Measurements from ENCODE around the gene GALNT2. TPM values are rescaled to one million over a fixed set of nuclear protein-coding genes. Genes with fewer than 3 reads are reported as not detected.

GALNT2 gene
- total and polyA plus RNA-seq, 3 experiments from 2014 or later, result 15.7 to 69.0 (median 65.6) TPM

- H3K9me3 ChIP-seq (ENCODE audit: low read length), result no peaks in the 10 kb centered on the region
- DNase-seq, result peak; percentile 45 to 75 (median 50)
- ChIA-PET POLR2A (no interaction called here), CTCF (interaction anchor here (1.0 to 2.4 kb wide), 6 partner anchors 8 to 649 kb away, joined by 3 to 12 read pairs (median 4); no protein-coding TSS in a partner anchor)
- no peaks in the 10 kb centered on the region for H3K36me3 Mint-ChIP-seq
- H3K4me3 ChIP-seq (ENCODE audit: low read length), result no peak overlapping the region
- peaks cover 4% of the 10 kb centered on the region for H3K4me1 ChIP-seq (ENCODE audit: insufficient read depth, low read length)
- no peaks in the 10 kb centered on the region for H3K9me3 Mint-ChIP-seq
- H3K4me1 Mint-ChIP-seq, result peaks cover 3 to 9% (median 7%) of the 10 kb centered on the region in 3 donors
- no peak overlapping the region for H3K27ac Mint-ChIP-seq
- no peak overlapping the region for H3K27ac ChIP-seq (ENCODE audit: low read depth, low read length)
- H3K27me3 Mint-ChIP-seq, result peaks cover 4 to 11% of the 10 kb centered on the region in 2 donors
- H3K27me3 ChIP-seq (ENCODE audit: insufficient read depth, low read length, poor library complexity, severe bottlenecking), result no peaks in the 10 kb centered on the region
- no peaks in the 10 kb centered on the region for H3K36me3 ChIP-seq (ENCODE audit: insufficient read depth, low read length)
- peak overlapping the region in 1 of 7 donors; percentile 59 for H3K4me3 Mint-ChIP-seq
Observed at GRCh38 chr1:230310381-230311163, 243.5 kb downstream of the GALNT2 start.

- Histone ChIP-seq H3K27me3 (ENCODE audit: insufficient read depth, low read length, poor library complexity, severe bottlenecking) (no peaks in the 10 kb centered on the region), H3K27ac (ENCODE audit: low read depth, low read length) (no peak overlapping the region), H3K4me3 (ENCODE audit: low read length) (no peak overlapping the region), H3K9me3 (ENCODE audit: low read length) (no peaks in the 10 kb centered on the region), H3K36me3 (ENCODE audit: insufficient read depth, low read length) (no peaks in the 10 kb centered on the region), H3K4me1 (ENCODE audit: insufficient read depth, low read length) (peaks cover 4% of the 10 kb centered on the region)
- ChIA-PET POLR2A (no interaction called here), CTCF (interaction anchor here (0.7 to 2.0 kb wide), 4 partner anchors 65 to 774 kb away, joined by 3 to 10 read pairs (median 4); no protein-coding TSS in a partner anchor)
- Mint-ChIP-seq H3K27me3 (peaks cover 4 to 11% of the 10 kb centered on the region in 2 donors), H3K4me3 (no peak overlapping the region), H3K36me3 (no peaks in the 10 kb centered on the region), H3K4me1 (peaks cover 1 to 4% (median 3%) of the 10 kb centered on the region in 3 donors), H3K27ac (no peak overlapping the region), H3K9me3 (no peaks in the 10 kb centered on the region)
- peak in 1 of 5 donors; percentile 7 for DNase-seq
Observed at GRCh38 chr1:230312676-230313075, 245.6 kb downstream of the GALNT2 start.

DNA sequence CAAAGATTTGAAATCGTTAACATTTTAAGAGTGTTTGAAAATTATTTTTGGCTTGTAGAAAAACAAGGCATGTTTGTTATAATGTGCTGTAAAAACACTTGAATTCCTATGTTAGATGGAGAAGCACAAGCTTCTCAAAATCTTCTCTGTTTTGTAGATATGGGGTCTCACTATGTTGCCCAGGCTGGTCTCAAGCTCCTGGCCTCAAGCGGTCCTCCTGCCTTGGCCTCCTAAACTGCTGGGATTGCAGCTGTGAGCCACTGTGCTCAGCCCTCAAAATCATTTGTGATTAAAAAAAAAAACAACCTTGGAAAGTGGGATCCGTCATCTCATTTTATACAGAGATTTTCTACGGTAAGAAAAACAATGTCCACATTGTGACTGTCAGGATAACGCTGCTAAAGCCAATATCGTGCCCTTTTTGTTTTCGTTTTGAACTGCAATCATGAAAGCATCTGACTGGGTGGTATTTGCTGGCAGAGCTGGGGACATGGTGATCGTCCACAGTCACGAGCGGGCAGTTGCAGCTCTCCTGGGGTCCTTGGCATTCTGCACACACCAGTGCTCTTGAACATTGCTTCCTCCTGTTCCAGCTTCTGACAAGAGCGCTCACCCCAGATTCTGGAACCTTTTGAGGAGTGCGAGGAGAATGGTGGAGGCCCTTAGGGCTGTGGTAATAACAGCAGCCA, 246.6 kb downstream of the GALNT2 start:
- no peak overlapping the region for H3K27ac Mint-ChIP-seq
- H3K36me3 Mint-ChIP-seq, result no peaks in the 10 kb centered on the region
- no peak overlapping the region for H3K4me3 Mint-ChIP-seq
- Histone ChIP-seq H3K27me3 (ENCODE audit: insufficient read depth, low read length, poor library complexity, severe bottlenecking) (no peaks in the 10 kb centered on the region), H3K27ac (ENCODE audit: low read depth, low read length) (no peak overlapping the region), H3K36me3 (ENCODE audit: insufficient read depth, low read length) (no peaks in the 10 kb centered on the region), H3K4me3 (ENCODE audit: low read length) (no peak overlapping the region), H3K4me1 (ENCODE audit: insufficient read depth, low read length) (peaks cover 4% of the 10 kb centered on the region), H3K9me3 (ENCODE audit: low read length) (no peaks in the 10 kb centered on the region)
- H3K27me3 Mint-ChIP-seq, result peaks cover 4 to 11% of the 10 kb centered on the region in 2 donors
- no peaks in the 10 kb centered on the region for H3K9me3 Mint-ChIP-seq
- DNase-seq, result peak in 1 of 5 donors; percentile 12
- CTCF ChIA-PET, result interaction anchor here (2.1 kb wide), 1 partner anchor 8 kb away, joined by 7 read pairs; no protein-coding TSS in a partner anchor
- POLR2A ChIA-PET, result interaction anchor here (0.7 kb wide), 1 partner anchor 115 kb away, joined by 3 read pairs; no protein-coding TSS in a partner anchor
- H3K4me1 Mint-ChIP-seq, result peaks cover 1 to 4% (median 3%) of the 10 kb centered on the region in 3 donors

DNA sequence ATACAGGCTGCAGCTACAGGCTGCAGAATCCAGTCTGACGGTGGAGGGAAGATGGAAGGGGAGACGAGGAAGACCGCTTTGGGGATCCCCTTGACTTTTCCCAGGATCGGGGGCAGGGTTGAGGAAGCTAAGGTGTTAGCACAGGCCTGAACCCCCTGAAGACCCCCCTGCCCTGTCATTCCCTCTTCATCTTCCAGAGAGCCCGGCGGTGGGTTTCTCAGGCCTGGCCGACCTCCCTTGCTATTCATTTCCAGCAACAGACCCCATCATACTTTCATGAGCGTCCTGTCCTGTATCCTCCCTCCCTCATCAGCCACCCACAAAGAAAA, 247.1 kb downstream of the GALNT2 start:
- Mint-ChIP-seq H3K27me3 (peaks cover 4 to 11% of the 10 kb centered on the region in 2 donors), H3K36me3 (no peaks in the 10 kb centered on the region), H3K4me1 (peaks cover 1 to 4% (median 3%) of the 10 kb centered on the region in 3 donors), H3K4me3 (no peak overlapping the region), H3K9me3 (no peaks in the 10 kb centered on the region), H3K27ac (no peak overlapping the region)
- Histone ChIP-seq H3K4me3 (ENCODE audit: low read length) (no peak overlapping the region), H3K4me1 (ENCODE audit: insufficient read depth, low read length) (peaks cover 4% of the 10 kb centered on the region), H3K36me3 (ENCODE audit: insufficient read depth, low read length) (no peaks in the 10 kb centered on the region), H3K27ac (ENCODE audit: low read depth, low read length) (no peak overlapping the region), H3K27me3 (ENCODE audit: insufficient read depth, low read length, poor library complexity, severe bottlenecking) (no peaks in the 10 kb centered on the region), H3K9me3 (ENCODE audit: low read length) (no peaks in the 10 kb centered on the region)
- ChIA-PET POLR2A (no interaction called here), CTCF (interaction anchor here (2.1 kb wide), 1 partner anchor 9 kb away, joined by 7 read pairs; no protein-coding TSS in a partner anchor)
- no peak for DNase-seq

DNA sequence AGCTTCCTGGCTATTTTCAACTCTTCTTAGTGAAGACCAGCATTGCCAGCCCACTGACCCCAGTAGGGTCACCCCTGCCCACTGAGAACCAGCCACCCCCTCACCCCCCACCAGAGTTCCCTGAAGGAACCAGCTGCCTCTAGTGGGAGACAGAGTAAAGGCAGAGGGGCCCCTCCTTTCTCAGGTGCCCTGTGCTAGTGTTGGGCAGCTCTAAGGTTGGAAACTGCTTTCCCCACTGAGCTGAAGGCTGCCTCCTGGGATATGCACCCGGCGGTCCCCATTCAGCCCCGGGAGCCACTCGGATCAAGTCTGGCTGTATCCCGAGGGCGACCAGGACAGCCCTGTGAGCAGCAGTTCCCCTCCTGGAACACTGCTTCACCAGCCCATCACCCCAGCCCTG, 248.1 kb downstream of the GALNT2 start:
- CTCF ChIA-PET, result interaction anchor here (2.1 kb wide), 1 partner anchor 10 kb away, joined by 7 read pairs; no protein-coding TSS in a partner anchor

GRCh38 chr1:230316864-230317745, 250.1 kb downstream of the GALNT2 start:
- H3K27ac ChIP-seq (ENCODE audit: low read depth, low read length), result no peak overlapping the region
- no peaks in the 10 kb centered on the region for H3K9me3 ChIP-seq (ENCODE audit: low read length)
- no peak overlapping the region for H3K4me3 Mint-ChIP-seq
- H3K27me3 Mint-ChIP-seq, result peaks cover 0 to 13% of the 10 kb centered on the region in 2 donors
- no peaks in the 10 kb centered on the region for H3K27me3 ChIP-seq (ENCODE audit: insufficient read depth, low read length, poor library complexity, severe bottlenecking)
- H3K4me3 ChIP-seq (ENCODE audit: low read length), result no peak overlapping the region
- ChIA-PET CTCF (no interaction called here), POLR2A (no interaction called here)
- no peaks in the 10 kb centered on the region for H3K36me3 ChIP-seq (ENCODE audit: insufficient read depth, low read length)
- no peak overlapping the region for H3K27ac Mint-ChIP-seq
- no peaks in the 10 kb centered on the region for H3K36me3 Mint-ChIP-seq
- no peak for DNase-seq
- no peaks in the 10 kb centered on the region for H3K9me3 Mint-ChIP-seq
- H3K4me1 ChIP-seq (ENCODE audit: insufficient read depth, low read length), result no peaks in the 10 kb centered on the region
- no peaks in the 10 kb centered on the region for H3K4me1 Mint-ChIP-seq

More for the DNA sequence above, 248.1 kb downstream of the GALNT2 start:
- peak in 1 of 5 donors; percentile 16 for DNase-seq
- no peaks in the 10 kb centered on the region for H3K27me3 ChIP-seq (ENCODE audit: insufficient read depth, low read length, poor library complexity, severe bottlenecking)
- H3K36me3 ChIP-seq (ENCODE audit: insufficient read depth, low read length), result no peaks in the 10 kb centered on the region
- H3K27ac Mint-ChIP-seq, result no peak overlapping the region
- peaks cover 2 to 16% of the 10 kb centered on the region in 2 donors for H3K27me3 Mint-ChIP-seq
- H3K4me1 Mint-ChIP-seq, result peaks cover 1 to 4% (median 3%) of the 10 kb centered on the region in 3 donors
- no peaks in the 10 kb centered on the region for H3K9me3 Mint-ChIP-seq
- H3K27ac ChIP-seq (ENCODE audit: low read depth, low read length), result no peak overlapping the region
- H3K9me3 ChIP-seq (ENCODE audit: low read length), result no peaks in the 10 kb centered on the region
- H3K4me1 ChIP-seq (ENCODE audit: insufficient read depth, low read length), result peaks cover 4% of the 10 kb centered on the region
- POLR2A ChIA-PET, result no interaction called here
- no peaks in the 10 kb centered on the region for H3K36me3 Mint-ChIP-seq
- H3K4me3 Mint-ChIP-seq, result no peak overlapping the region
- H3K4me3 ChIP-seq (ENCODE audit: low read length), result no peak overlapping the region

DNA sequence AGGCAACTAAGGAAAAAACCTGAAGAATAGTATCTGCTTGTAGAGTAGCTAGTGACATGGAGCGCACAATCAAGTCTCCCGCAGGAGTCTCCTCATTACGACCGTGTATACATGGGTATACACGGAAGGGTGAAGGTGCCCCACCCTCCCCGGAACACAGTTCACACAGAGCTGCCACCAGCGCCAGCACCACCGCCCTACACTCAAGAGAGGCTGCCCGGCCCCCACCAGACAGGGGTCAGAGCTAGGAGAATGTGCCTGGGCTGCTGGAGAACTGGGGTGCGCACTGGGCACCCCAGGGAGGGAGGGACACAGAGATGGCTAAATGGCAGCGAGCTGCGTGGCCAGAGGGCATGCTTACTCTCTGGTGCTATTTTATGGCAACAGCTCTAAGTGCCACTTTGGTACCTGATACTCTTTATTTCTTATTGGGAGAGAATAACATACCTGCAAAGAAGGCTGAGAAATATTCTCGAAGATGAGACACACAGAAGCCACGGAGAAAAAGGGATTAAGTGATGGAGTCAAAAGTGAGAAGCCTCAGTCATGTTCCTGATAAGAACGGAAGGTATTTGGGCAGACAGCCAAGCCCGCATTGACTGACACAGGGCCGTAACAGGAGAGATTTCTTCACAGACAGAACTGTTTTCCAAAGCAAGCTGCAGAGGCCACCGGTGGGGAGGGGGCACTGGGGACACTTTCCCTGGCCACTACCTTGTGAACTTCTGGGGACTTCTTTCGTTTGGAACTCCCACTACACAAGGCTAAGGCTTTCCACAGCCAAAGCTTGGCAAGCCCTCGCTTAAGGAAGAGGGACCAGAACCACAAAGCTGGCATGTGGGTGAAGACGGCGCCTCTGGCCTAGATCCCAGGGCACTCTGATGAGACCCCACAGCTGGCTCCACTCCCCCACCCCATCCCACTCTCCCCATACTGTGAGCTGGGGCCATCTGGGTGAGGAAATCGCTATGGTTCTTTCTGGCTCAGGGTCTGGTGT, 251.1 kb downstream of the GALNT2 start:
- no peak overlapping the region for H3K27ac ChIP-seq (ENCODE audit: low read depth, low read length)
- no peaks in the 10 kb centered on the region for H3K36me3 Mint-ChIP-seq
- ChIA-PET POLR2A (no interaction called here), CTCF (interaction anchor here (1.3 kb wide), 1 partner anchor 8 kb away, joined by 4 read pairs; no protein-coding TSS in a partner anchor)
- H3K9me3 ChIP-seq (ENCODE audit: low read length), result no peaks in the 10 kb centered on the region
- no peaks in the 10 kb centered on the region for H3K9me3 Mint-ChIP-seq
- H3K4me3 Mint-ChIP-seq, result no peak overlapping the region
- no peak overlapping the region for H3K4me3 ChIP-seq (ENCODE audit: low read length)
- no peaks in the 10 kb centered on the region for H3K4me1 Mint-ChIP-seq
- no peaks in the 10 kb centered on the region for H3K4me1 ChIP-seq (ENCODE audit: insufficient read depth, low read length)
- DNase-seq, result no peak
- H3K27me3 ChIP-seq (ENCODE audit: insufficient read depth, low read length, poor library complexity, severe bottlenecking), result no peaks in the 10 kb centered on the region
- no peak overlapping the region for H3K27ac Mint-ChIP-seq
- no peaks in the 10 kb centered on the region for H3K36me3 ChIP-seq (ENCODE audit: insufficient read depth, low read length)
- peaks cover 0 to 10% of the 10 kb centered on the region in 2 donors for H3K27me3 Mint-ChIP-seq
